Activated CD8-positive, alpha-beta memory T cell treated with anti-CD3 and anti-CD28 coated beads for 4 hours (primary cell): ENCODE measurements around the gene TRIM17.

ENCODE experiments used
- DNase-seq, 2 donors: peaks; one replicate each; pipeline ENCODE4 v3.0.0-alpha.2; 2020; ENCODE audit warnings: low read depth in 2 of 2

Gene TRIM17

DNA sequence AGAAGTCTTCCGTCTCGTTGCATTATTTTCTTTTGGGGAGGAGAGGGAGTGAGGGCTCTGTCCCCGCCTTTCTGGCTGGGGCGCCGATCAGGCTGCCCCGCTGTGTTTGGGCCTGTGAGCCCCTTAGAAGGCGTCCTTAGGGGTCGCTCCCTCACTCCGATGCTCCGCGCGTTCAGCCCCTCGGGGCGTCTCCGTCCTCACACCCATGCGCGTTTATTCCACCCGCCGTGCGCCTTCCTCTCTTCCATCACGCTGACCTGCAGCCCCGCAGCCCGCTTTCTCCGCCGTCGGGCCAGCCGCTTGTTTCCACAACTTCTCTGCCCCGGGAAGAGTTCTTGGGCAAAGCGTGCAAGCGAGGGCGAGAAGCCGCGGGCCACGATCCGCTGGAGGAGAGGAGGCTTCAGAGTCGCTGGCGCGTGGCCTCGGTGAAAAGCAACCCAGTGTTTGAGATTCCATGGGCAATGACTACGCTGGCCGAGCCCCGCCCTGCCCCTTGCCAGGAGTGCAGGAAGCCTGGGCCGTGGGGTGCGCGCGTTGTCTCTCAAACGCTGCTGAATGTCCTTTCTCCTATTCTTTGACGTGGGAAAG, 37.7 kb downstream of the TRIM17 start:
- no peak for DNase-seq

DNA sequence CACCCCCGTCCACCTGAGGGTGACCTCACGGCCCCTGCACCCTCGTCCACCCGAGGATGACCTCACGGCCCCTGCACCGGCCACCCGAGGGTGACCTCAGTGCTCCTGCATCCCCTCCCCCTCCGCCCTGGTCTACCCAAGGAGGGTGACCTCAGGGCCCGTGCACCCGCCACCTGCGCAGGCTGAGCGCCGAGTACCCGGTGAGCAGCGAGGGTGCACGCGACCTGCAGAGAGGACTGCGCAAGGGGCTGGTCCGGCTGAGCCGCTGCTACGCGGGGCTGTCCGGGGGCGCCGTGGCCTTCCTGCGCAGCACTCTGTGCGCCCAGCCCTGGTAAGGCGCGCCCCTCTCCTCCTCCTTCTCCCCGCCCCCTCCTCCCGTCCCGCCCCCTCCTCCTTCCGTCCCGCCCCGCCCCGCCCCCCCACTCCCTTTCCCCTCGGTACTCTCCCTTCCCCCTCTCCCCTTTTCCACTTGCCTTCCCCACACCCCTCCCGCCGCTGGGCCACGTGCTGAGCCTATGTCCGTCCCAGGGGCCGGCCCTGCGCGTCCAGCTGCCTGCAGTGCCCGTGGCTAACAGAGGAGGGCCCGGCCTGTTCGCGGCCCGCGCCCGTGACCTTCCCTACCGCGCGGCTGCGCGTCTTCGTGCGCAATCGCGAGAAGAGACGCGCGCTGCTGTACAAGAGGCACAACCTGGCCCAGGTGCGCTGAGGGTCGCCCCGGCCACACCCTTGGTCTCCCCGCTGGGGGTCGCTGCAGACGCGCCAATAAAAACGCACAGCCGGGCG, 38.4 kb downstream of the TRIM17 start:
- no peak for DNase-seq

DNA sequence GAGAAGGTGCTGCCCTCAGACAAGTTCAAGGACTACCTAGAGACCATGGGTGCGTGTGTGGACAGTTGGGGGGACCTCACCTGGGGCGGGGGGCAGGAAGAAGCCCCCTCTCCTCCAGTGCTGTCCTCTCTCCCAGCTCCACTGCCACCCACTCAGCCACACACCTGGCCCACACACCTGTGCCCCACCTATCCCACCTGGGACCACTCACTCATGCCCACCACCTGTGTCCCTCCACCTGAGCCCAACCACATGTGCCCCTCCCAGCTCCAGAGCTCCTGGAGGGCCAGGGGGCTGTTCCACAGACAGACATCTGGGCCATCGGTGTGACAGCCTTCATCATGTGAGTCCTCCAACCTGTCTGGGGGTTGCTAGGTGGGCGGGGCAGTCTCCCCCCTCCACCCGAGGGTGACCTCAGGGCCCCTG, 39.0 kb downstream of the TRIM17 start:
- DNase-seq, result no peak

DNA sequence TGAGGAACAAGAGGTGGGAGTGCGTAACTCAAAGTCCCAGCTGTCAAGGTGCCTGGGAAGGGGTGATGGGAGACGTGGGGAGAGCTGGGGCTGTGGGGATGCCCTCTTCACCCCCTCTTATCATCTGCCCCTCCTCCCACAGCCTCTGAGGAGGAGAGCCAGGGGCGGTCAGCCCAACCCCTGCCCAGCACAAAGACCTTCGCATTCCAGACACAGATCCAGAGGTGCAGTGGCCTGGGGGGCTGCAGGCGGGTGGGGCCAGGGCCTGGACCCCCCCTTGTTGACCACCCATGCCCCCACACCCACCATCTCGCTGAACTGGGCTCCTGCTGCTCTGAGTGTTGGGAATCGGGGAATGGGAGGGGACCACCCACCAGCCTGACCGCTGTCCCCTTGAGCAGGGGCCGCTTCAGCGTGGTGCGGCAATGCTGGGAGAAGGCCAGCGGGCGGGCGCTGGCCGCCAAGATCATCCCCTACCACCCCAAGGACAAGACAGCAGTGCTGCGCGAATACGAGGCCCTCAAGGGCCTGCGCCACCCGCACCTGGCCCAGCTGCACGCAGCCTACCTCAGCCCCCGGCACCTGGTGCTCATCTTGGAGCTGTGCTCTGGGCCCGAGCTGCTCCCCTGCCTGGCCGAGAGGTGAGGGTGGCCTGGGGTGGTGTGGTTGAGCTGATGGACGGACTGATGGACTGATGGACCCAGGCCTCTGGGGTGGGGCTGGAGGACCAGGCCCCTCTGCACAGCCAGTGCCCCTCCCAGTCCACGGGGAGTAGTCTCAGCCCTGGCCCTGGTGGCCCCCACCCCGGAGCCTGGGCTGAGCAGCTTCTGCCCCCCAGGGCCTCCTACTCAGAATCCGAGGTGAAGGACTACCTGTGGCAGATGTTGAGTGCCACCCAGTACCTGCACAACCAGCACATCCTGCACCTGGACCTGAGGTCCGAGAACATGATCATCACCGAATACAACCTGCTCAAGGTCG, 39.7 kb downstream of the TRIM17 start:
- DNase-seq, result no peak

DNA sequence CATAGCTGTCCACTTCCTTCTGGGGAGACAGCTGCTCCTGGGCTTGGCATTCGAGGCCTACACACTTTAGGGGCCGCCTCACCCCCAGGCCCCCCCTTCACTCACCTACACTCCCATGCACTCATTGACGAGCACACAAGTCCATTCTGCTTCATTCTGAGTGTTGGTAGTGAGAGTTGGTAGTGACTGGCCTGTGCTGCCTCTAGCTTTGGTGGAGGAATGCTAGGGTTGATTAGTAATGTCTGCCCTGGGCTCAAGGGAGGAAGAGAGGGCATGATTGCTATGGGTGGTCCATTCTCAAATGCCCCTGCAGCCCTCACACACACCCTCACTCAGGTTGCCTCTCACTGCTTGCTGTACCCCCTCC, 40.4 kb downstream of the TRIM17 start:
- no peak for DNase-seq

DNA sequence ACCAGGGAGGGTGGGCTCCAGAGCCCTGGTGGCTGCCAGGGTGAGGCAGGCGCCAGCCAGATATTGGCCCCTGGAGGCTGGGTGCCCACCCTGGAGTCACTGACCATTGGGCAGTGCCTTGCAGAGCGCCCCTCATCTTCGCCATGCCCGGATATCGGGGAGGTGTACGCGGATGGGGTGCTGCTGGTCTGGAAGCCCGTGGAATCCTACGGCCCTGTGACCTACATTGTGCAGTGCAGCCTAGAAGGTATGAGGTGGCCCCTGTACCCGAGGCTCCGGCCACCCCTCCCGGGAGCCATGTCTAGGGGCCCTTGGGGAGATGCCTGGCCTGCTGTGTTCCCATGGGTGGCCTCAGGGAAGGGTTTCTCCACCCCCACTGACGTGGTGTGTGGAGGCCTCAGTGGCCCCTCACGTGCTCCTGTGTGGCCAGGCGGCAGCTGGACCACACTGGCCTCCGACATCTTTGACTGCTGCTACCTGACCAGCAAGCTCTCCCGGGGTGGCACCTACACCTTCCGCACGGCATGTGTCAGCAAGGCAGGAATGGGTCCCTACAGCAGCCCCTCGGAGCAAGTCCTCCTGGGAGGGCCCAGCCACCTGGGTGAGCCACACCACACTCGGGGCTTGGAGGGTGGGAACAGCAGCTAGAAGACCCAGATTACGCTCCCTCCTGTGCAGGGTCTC, 40.9 kb downstream of the TRIM17 start:
- DNase-seq, result no peak

DNA sequence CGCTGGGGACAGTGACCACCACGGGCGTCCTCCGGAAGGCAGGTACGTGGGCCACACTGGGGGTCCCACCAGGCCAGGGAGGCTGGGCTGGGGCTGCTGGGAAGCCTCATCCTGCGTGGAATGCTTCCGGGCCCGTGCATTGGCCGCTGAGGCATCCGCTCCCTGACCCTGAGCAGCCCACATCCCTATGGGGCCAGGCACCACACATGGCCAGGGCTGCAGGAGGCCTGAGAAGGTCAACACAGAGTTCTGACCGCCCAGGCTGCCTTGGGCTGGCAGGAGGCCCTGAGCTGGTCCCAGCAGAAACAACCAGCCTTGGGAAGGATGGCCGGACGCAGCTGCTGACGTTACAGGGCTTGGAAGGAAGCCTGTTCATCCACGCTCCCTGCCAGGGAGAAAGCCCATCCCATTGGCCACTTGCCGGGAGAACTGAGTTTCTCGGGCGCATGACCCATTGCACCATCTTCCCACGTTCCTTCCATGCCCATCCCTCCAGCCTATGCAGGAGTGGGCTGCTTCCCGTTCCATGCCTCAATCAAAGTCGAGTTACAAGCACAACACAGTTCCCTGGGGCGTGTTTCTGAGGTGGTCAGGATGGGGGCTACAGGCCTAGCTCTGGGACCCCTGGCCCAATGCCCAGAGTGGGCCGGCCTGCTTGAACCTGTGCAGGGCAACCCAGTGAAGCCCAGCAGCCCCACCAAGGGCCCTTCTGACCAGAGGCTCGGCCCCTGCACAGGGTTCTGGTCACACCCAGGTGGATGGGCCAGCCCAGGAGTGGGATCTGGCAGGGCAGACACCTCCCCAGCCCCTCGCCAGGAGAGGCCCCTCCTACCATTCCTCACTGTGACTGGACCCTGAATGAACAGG, 41.7 kb downstream of the TRIM17 start:
- no peak for DNase-seq

DNA sequence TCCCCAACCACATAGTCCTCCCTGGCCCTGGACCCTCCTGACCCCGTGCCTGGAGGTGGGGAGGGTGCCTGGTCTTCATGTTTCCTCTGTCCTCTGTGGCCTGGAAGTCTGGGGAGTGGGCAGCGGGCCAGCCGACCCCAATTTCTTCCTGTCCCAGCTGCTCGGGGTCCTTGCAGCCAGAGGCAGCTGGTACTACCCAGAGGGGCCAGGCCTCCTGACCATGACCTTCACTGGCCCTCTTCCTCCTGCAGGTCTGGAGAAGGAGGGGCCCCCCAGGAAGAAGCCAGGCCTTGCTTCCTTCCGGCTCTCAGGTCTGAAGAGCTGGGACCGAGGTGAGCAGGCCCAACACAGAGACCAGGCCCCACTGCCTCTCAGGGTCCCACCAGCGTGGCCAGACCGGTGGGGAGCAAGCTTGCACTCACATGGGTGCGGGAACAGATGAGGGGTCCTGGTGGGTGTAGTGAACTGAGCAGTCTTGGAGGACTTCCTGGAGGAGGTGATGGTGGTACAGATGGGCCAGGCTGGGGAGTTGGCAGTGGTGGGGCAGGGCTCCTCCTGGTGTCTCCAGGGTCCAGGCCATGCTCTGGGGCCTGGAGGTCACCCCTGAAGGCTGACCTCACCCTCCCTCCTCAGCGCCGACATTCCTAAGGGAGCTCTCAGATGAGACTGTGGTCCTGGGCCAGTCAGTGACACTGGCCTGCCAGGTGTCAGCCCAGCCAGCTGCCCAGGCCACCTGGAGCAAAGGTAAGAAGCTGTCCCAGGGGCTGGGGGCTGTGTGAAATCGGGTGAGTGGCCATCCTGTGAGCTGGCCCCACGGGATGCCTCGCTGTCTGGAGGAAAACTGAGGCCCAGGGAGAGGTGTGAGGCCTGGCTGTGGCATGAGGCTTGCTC, 42.7 kb downstream of the TRIM17 start:
- DNase-seq, result no peak

DNA sequence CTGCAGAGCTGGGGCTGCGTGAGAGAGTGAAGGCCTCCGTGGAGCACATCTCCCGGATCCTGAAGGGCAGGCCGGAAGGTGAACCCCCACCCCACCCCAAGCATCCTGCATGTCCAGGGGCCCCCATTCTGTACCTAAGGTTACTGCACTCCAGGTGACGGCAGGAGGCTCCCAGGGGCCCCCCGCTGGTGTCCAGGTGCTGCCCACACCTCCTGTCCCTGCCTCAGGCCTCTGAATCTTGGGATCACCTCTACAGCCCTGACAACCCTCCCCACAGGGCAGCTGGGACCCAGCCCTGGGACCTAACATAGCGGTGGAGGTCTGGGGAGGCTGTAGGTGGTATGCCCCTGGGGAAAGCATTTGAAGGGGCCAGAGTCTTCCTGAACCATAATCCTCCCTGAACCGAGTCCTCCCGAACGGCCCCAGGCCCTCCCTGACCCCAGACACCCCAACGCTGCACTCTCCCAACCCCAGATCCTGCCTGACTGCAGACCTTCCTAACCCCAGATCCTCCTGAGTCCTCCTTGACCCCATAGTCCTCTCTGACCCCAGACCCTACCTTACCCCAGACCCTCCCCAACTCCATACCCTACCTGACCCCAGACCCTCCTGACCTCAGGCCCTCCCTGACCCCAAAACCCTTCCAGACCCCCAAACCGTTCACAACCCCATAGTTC, 43.5 kb downstream of the TRIM17 start:
- DNase-seq, result no peak

DNA sequence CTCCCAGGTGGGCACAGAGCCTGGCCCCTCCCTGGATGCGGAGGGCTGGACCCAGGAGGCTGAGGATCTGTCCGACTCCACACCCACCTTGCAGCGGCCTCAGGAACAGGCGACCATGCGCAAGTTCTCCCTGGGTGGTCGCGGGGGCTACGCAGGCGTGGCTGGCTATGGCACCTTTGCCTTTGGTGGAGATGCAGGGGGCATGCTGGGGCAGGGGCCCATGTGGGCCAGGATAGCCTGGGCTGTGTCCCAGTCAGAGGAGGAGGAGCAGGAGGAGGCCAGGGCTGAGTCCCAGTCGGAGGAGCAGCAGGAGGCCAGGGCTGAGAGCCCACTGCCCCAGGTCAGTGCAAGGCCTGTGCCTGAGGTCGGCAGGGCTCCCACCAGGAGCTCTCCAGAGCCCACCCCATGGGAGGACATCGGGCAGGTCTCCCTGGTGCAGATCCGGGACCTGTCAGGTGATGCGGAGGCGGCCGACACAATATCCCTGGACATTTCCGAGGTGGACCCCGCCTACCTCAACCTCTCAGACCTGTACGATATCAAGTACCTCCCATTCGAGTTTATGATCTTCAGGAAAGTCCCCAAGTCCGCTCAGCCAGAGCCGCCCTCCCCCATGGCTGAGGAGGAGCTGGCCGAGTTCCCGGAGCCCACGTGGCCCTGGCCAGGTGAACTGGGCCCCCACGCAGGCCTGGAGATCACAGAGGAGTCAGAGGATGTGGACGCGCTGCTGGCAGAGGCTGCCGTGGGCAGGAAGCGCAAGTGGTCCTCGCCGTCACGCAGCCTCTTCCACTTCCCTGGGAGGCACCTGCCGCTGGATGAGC, 44.3 kb downstream of the TRIM17 start:
- DNase-seq, result no peak

DNA sequence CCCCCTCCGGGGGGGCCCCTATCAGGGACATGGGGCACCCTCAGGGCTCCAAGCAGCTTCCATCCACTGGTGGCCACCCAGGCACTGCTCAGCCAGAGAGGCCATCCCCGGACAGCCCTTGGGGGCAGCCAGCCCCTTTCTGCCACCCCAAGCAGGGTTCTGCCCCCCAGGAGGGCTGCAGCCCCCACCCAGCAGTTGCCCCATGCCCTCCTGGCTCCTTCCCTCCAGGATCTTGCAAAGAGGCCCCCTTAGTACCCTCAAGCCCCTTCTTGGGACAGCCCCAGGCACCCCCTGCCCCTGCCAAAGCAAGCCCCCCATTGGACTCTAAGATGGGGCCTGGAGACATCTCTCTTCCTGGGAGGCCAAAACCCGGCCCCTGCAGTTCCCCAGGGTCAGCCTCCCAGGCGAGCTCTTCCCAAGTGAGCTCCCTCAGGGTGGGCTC, 44.9 kb downstream of the TRIM17 start:
- DNase-seq, result no peak

DNA sequence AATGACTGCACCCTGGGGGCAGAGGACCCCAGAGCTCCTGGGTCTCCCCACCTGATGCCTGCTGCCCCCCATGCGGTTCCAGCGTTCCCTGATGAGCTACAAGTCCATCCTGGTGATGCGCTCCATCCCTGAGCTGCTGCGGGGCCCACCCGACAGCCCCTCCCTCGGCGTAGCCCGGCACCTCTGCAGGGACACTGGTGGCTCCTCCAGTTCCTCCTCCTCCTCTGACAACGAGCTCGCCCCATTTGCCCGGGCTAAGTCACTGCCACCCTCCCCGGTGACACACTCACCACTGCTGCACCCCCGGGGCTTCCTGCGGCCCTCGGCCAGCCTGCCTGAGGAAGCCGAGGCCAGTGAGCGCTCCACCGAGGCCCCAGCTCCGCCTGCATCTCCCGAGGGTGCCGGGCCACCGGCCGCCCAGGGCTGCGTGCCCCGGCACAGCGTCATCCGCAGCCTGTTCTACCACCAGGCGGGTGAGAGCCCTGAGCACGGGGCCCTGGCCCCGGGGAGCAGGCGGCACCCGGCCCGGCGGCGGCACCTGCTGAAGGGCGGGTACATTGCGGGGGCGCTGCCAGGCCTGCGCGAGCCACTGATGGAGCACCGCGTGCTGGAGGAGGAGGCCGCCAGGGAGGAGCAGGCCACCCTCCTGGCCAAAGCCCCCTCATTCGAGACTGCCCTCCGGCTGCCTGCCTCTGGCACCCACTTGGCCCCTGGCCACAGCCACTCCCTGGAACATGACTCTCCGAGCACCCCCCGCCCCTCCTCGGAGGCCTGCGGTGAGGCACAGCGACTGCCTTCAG, 45.5 kb downstream of the TRIM17 start:
- no peak for DNase-seq

DNA sequence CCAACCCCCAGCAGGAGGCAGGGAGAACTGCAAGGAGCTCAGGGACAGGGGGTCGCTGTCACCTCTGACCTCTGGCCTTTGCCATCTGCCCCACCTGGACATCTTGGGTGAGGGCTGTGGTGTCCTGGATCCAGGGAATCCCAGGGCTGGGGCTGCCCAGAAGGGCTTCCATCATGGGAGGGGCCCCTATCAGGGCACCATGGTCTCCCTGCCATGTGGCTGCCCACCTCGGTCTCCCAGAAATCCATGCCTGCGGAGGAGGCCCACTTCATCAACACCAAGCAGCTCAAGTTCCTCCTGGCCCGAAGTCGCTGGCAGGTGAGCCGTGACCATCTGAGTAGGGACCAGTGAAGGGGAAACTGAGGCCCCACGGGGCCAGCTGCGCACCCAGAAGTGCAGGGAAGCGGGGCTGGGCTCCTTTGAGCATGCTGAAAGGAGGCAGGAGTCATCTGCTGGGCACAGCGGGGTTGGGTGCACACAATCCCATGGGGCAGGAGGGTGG, 46.2 kb downstream of the TRIM17 start:
- no peak for DNase-seq

DNA sequence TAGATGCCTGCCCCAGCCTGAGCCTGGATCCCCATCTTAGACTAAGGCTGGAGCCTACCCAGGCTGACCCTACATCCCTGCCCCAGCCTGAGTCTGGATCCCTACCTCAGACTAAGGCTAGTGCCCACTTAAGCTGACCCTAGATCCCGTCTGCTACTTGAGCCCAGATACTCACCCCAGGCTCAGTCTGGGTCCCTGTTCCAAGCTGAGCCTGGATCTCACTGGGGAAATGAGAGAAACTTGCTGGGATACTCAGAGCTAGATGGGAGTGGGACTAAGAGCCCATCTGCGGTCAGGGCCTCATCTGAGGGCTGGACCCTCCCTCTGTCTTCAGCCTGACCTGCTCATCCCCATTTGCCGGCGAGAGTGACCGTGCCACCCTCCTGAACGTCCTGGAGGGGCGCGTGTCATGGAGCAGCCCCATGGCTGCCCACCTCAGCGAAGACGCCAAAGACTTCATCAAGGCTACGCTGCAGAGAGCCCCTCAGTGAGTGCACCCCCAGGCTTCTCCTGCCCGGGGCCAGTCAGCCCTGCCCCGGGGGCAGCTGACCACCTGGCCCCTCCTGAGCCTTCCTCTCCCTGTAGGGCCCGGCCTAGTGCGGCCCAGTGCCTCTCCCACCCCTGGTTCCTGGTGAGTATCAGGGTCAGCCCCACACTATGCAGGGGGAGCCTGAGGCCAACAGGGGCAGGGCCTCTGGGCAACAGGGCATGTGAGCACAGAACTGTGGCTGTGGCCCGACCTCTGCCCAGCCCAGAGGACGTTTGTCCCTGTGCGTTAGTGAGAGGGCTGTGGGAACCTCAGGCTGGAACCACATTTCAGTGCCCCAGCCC, 46.8 kb downstream of the TRIM17 start:
- no peak for DNase-seq

DNA sequence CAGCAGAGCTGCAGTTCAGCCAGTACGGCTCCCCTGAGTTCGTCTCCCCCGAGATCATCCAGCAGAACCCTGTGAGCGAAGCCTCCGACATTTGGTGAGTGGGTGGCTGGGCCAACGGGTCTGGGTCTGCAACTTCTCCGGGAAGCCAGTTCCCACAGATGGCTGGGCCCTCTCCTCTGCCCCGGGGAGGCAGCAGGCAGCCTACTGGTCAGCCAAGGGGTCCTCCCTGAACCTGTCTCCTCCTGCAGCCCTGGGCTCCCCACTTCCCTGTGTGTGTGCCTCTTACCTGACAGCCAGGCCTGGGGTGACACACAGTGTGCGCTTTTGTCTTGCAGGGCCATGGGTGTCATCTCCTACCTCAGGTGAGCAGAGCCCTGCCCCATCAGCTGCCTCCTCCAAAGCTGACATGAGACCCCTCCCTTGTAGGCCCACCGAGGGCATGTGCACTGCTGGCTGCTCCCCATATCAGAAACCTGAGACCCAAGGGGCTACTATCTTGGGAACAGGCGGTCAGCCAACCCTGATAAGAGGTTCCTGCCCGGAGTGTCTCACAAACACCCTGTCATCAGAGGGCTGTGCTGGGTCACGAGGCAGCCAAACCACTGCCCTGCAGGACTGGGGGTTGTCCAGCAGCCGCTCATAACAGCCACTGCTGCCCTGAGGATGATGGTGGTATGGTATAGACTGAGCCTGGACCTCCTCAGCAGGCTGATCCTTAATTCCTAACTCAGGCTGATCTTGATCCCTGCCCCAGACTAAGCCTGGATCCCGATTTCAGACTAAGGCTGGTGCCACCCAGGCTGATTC, 47.7 kb downstream of the TRIM17 start:
- no peak for DNase-seq
